Measurements from ENCODE around the gene RILPL2.
"Not testable (repeated sequence)": the region's sequence is repeated elsewhere in the genome, so short reads cannot be mapped to it uniquely, and the experiment has no call there.

The RILPL2 gene

GRCh38 chr12:123436017-123436964 lies at the start of gene RILPL2:
TSS of gene RILPL2 (minus strand) at chr12:123436684. CDS start at chr12:123436420, 264 bp downstream.
- peak; percentile 87 to 89 for DNase-seq (ENCODE audit: low read depth in 1 of 2, low spot score in 1 of 2)

- DNase-seq (ENCODE audit: low read depth in 1 of 2, low spot score in 1 of 2), result no peak
These were observed 49.3 kb upstream of the RILPL2 start for GRCh38 chr12:123485756-123486155.

- no peak for DNase-seq (ENCODE audit: low read depth in 1 of 2, low spot score in 1 of 2)
These were observed 47.2 kb upstream of the RILPL2 start for GRCh38 chr12:123483602-123484248.

GRCh38 chr12:123482876-123483275 lies 46.4 kb upstream of the RILPL2 start:
- no peak for DNase-seq (ENCODE audit: low read depth in 1 of 2, low spot score in 1 of 2)

DNA sequence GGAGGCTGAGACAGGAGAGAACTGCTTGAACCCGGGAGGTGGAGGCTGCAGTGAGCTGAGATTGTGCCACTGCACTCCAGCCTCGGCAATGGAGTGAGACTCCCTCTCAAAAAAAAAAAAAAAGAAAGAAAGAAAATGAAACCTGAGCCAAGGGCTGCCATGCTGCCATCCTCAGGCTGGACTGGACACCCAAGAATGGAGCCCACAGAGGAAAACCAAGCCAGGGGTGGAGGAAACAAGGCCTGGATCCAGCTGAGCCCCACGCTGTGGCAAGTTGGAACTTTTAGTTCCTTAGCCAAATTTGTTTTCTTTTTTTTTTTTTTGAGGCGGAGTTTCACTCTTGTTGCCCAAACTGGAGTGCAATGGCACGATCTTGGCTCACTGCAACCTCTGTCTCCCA lies 44.8 kb upstream of the RILPL2 start:
- not testable (repeated sequence) for DNase-seq (ENCODE audit: low read depth in 1 of 2, low spot score in 1 of 2)

GRCh38 chr12:123479442-123480180 lies 43.1 kb upstream of the RILPL2 start:
- DNase-seq (ENCODE audit: low read depth in 1 of 2, low spot score in 1 of 2), result no peak

- DNase-seq (ENCODE audit: low read depth in 1 of 2, low spot score in 1 of 2), result no peak
These were observed 42.3 kb upstream of the RILPL2 start for GRCh38 chr12:123478762-123479161.

DNA sequence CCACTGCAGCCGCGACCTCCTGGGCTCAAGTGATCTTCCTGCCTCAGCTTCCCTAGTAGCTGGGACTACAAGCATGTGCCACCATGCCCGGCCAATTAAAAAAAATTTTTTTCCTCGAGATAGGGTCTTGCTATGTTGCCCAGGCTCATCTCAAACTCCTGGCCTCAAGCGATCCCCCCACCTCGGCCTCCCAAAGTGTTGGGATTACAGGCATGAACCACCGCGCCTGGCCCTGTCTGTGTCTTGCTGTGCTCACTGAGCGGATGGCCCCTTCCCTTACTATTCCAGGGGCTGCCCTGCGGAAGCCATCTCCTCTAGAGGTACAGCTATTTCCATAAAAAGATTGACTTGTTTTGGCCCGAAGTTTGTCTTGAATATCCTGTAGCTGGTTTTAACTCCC lies 41.6 kb upstream of the RILPL2 start:
- DNase-seq (ENCODE audit: low read depth in 1 of 2, low spot score in 1 of 2), result no peak

DNA sequence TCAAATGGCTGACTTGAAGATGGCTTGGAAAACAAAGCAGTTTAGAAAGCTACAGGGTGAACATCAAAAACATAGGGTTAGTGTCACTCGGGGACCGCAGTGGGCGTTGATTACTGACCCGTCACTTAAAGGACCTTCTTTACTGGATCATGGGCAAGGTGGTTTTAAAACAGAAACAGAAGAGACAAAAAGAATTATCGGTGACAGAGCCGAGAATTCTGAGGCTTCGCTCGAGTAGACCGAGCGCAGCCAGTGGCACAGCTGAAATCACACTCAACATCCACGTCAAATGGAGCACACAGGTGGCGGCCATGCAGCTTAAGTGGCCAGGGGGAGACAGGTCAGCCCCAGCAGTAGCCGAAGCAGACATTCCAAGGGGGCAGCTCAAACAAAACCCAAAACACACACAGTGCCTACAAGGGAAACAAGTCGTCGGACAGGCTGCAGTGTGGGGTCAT lies 38.8 kb upstream of the RILPL2 start:
- no peak for DNase-seq (ENCODE audit: low read depth in 1 of 2, low spot score in 1 of 2)

GRCh38 chr12:123474485-123475245 lies 38.2 kb upstream of the RILPL2 start:
- DNase-seq (ENCODE audit: low read depth in 1 of 2, low spot score in 1 of 2), result no peak

GRCh38 chr12:123472438-123472849 lies 36.0 kb upstream of the RILPL2 start:
- no peak for DNase-seq (ENCODE audit: low read depth in 1 of 2, low spot score in 1 of 2)

DNA sequence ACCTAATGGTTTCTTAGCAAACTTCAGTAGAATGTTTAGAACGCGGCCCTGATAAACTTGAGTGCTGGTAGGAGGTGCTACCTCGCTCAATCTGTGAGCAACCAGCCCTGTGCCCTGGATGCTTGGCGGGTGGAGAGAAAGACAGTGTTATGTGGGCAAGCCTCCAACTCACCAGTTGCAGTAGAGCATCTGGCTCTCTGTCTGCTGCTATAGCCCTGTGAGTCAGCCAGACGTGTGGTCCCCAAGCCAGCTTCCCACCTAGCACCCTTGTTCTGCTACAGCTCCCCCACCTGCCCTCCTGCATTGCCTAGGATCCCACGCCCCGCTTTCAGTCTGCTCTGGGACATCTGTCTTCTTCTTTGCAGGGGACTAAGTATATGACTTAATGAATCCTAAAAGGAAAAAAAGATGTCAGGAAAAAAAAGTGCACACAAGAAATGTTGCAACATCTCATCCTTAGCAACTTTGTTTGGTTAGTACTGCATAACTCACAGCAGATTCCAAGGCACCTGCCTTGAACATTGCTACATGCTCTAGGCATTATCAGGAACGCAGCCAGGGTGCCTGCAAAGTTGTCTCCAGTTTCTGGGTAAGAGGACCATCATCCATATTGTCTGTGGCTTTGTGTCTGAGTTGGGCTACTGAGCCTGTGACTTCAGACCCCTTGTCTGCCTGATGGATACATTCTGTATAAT lies 35.0 kb upstream of the RILPL2 start:
- no peak for DNase-seq (ENCODE audit: low read depth in 1 of 2, low spot score in 1 of 2)

DNA sequence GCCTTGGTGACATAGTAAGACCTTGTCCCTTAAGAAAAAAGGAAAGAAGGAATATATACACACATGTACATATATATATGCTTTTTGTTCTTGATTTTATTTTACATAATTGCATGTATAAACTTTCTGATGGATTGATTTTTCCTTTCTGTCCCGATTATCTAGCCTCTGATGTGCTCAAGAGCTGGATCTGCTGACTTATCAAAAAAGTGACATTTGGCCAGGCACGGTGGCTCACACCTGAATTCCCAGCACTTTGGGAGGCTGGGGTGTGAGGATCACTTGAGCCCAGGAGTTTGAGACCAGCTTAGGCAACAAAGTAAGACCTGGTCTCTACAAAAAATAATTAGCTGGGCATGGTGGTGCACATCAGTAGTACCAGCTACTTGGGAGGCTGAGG lies 33.5 kb upstream of the RILPL2 start:
- DNase-seq (ENCODE audit: low read depth in 1 of 2, low spot score in 1 of 2), result no peak

DNA sequence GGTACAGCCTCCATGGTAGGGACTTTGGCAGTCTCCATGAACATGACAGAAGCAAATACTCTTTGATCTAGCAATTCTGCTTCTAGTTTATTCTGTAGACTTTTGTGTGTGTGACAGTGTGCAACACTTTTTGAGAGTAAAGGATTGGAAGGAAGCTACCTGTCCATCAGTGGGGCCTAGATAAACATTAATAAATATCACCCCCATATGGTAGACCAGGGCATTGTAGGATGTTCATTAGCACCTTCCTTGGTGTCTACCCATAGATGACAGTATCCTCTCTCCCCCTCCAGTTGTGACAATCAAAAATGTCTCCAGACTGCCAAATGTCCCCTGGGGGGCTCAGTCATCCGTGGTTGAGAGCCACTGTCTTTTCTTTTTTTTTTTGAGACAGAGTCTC lies 32.3 kb upstream of the RILPL2 start:
- DNase-seq (ENCODE audit: low read depth in 1 of 2, low spot score in 1 of 2), result no peak

DNA sequence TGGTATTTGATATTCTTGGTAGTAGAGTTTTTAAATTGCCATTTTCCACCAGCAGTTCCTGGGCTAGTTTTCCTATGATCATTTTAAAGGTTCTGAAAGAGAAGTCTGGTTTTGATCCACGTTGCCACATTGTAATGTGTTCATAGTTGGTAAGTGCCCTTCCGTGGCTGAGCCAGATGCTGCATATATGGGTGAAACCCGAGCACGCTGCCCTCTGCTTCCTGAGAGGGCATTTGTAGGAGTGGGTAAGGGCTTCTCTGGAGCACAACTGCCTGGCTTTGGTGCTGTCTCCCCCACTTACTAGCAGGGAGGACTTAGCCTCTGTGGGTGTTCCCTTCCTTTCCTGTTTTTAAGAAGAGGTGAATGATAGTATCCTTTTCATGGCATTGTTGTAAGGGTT lies 28.6 kb upstream of the RILPL2 start:
- no peak for DNase-seq (ENCODE audit: low read depth in 1 of 2, low spot score in 1 of 2)

DNA sequence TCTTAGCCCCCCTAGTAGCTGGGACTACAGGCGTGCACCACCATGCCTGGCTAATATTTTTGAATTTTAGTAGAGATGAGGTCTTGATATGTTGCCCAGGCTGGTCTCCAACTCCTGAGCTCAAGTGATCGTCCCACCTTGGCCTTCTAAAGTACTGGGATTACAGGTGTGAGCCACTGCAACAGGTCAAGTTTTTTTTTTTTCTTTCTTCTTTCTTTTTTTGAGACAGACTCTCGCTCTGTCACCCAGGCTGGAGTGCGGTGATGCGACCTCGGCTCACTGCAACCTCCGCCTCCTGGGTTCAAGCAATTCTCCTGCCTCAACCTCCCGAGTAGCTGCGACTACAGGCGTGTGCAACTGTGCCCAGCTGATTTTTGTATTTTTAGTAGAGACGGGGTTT lies 26.7 kb upstream of the RILPL2 start:
- DNase-seq (ENCODE audit: low read depth in 1 of 2, low spot score in 1 of 2), result not testable (repeated sequence)

GRCh38 chr12:123457980-123458779 lies 21.7 kb upstream of the RILPL2 start, which contains the start of gene SNRNP35:
TSS of gene SNRNP35 (plus strand) at chr12:123458139. CDS start at chr12:123465541, 7,402 bp downstream.
- DNase-seq (ENCODE audit: low read depth in 1 of 2, low spot score in 1 of 2), result peak; percentile 68 to 71

GRCh38 chr12:123453165-123453564 lies 16.7 kb upstream of the RILPL2 start:
- no peak for DNase-seq (ENCODE audit: low read depth in 1 of 2, low spot score in 1 of 2)

DNA sequence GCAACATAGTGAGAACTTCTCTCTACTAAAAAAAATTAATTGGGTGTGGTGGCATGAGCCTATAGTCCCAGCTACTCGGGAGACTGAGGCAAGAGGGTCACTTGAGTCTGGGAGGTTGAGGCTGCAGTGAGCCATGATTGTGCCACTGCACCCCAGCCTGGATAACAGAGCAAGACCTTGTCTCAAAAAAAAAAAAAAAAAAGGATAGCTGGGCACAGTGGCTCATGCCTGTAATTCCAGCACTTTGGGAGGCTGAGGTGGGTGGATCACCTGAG lies 15.7 kb upstream of the RILPL2 start:
- DNase-seq (ENCODE audit: low read depth in 1 of 2, low spot score in 1 of 2), result not testable (repeated sequence)
